Measurements from ENCODE around the gene OGDH.

GRCh38 chr7:44748948-44749731 is 142.7 kb downstream of the OGDH start:
- TF ChIP-seq POLR2AphosphoS5 (IDR thresholded peaks at IDR 0.05): no peak
- no peak for TF ChIP-seq CTCF (IDR thresholded peaks at IDR 0.05)
- no peak for TF ChIP-seq POLR2A (IDR thresholded peaks at IDR 0.05)
- no peak for TF ChIP-seq EP300 (IDR thresholded peaks at IDR 0.05)

Data from suprapubic skin (tissue), 4 donors.